ENCODE results near the gene GPC3.

The GPC3 gene

DNA sequence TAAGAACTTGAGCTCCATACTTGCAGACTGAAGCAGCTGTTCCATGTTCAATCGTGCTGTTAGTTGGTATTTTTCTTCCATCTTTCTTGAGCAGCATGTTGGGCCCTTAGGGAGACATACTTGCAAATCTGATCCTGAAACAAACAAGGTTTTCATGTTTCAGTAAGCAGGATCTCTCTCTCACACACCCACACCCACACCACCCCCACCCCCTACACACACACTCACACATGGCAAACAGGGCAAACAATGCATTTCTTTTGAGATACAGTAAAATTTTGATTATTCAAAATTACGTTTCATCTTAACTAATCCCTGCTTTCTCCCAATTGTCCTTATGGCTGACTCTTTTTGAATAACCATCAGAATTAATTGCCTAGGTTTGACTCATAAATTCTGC, 32.3 kb downstream of the GPC3 start:
- intact Hi-C loops (cut with DNase I; ENCODE audit: low total_unique reads) = no loop called here
- Histone ChIP-seq H3K9me3 (no peaks in the 10 kb centered on the region), H3K4me3 (no peak overlapping the region), H3K27me3 (no peaks in the 10 kb centered on the region), H3K27ac (no peak overlapping the region), H3K36me3 (no peaks in the 10 kb centered on the region), H3K4me1 (no peaks in the 10 kb centered on the region)
- TF ChIP-seq, protein P1, sequence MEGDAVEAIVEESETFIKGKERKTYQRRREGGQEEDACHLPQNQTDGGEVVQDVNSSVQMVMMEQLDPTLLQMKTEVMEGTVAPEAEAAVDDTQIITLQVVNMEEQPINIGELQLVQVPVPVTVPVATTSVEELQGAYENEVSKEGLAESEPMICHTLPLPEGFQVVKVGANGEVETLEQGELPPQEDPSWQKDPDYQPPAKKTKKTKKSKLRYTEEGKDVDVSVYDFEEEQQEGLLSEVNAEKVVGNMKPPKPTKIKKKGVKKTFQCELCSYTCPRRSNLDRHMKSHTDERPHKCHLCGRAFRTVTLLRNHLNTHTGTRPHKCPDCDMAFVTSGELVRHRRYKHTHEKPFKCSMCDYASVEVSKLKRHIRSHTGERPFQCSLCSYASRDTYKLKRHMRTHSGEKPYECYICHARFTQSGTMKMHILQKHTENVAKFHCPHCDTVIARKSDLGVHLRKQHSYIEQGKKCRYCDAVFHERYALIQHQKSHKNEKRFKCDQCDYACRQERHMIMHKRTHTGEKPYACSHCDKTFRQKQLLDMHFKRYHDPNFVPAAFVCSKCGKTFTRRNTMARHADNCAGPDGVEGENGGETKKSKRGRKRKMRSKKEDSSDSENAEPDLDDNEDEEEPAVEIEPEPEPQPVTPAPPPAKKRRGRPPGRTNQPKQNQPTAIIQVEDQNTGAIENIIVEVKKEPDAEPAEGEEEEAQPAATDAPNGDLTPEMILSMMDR (IDR thresholded peaks at IDR 0.05) = no peak
- DNase-seq = no peak

GRCh38 chrX:133951098-133951497, 34.3 kb downstream of the GPC3 start:
- Histone ChIP-seq H3K9me3 (no peaks in the 10 kb centered on the region), H3K27me3 (no peaks in the 10 kb centered on the region), H3K27ac (no peak overlapping the region), H3K4me3 (no peak overlapping the region), H3K36me3 (no peaks in the 10 kb centered on the region), H3K4me1 (no peaks in the 10 kb centered on the region)
- intact Hi-C loops (cut with DNase I; ENCODE audit: low total_unique reads) = no loop called here
- TF ChIP-seq, protein P1 (IDR thresholded peaks at IDR 0.05) = no peak
- no peak for DNase-seq

DNA sequence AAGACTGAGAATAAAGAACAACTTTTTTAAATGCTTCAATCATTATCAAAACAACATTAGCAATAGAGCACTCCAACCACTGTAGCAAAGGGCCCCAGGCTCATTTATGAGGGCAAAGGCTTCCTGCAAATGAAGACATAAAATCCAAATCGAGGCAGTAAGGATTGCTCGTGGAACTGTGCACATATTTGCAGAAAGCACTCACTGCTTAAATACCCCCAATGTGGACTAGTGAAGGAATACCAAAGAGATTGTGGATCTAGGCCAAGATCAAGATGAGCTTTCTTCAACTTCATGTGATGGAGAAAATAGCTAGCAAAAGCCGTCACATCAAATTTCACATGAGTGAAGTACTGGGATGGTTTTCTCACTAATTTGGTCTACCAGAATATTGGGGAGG, 35.2 kb downstream of the GPC3 start:
- no peak for DNase-seq
- no peaks in the 10 kb centered on the region for H3K4me1 ChIP-seq
- H3K27me3 ChIP-seq = no peaks in the 10 kb centered on the region
- no peak overlapping the region for H3K27ac ChIP-seq
- no peaks in the 10 kb centered on the region for H3K36me3 ChIP-seq
- H3K4me3 ChIP-seq = no peak overlapping the region
- H3K9me3 ChIP-seq = no peaks in the 10 kb centered on the region
- intact Hi-C loops (cut with DNase I; ENCODE audit: low total_unique reads) = no loop called here
- TF ChIP-seq, protein P1 (IDR thresholded peaks at IDR 0.05) = no peak

- TF ChIP-seq, protein P1 (IDR thresholded peaks at IDR 0.05) = no peak
- H3K27me3 ChIP-seq = no peaks in the 10 kb centered on the region
- DNase-seq = no peak
- no peaks in the 10 kb centered on the region for H3K9me3 ChIP-seq
- H3K36me3 ChIP-seq = no peaks in the 10 kb centered on the region
- no peak overlapping the region for H3K4me3 ChIP-seq
- intact Hi-C loops (cut with DNase I; ENCODE audit: low total_unique reads) = no loop called here
- H3K4me1 ChIP-seq = no peaks in the 10 kb centered on the region
- no peak overlapping the region for H3K27ac ChIP-seq
Observed at GRCh38 chrX:133948895-133949294, 36.5 kb downstream of the GPC3 start.

DNA sequence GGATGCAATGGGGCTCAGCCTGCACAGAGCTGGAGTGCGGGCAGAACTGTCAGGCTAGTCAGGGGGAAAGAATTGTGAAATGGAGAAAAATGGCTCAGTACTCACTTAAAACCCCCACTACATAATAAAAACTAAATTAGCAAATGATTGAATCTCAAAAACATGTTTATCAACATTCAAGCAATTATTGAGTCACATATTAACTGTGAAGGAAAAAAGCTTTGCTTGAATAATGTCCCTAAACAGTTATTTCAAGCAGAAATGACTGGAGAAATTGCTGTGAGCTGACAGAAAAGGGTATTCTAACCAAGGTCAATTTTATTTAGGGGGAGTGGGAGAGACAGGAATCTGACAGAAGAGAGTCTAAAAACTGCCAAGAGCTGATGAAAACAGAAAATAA, 37.4 kb downstream of the GPC3 start:
- H3K4me3 ChIP-seq = no peak overlapping the region
- no peaks in the 10 kb centered on the region for H3K4me1 ChIP-seq
- intact Hi-C loops (cut with DNase I; ENCODE audit: low total_unique reads) = no loop called here
- no peaks in the 10 kb centered on the region for H3K36me3 ChIP-seq
- TF ChIP-seq, protein P1 (IDR thresholded peaks at IDR 0.05) = no peak
- no peaks in the 10 kb centered on the region for H3K9me3 ChIP-seq
- H3K27me3 ChIP-seq = no peaks in the 10 kb centered on the region
- no peak overlapping the region for H3K27ac ChIP-seq
- no peak for DNase-seq

DNA sequence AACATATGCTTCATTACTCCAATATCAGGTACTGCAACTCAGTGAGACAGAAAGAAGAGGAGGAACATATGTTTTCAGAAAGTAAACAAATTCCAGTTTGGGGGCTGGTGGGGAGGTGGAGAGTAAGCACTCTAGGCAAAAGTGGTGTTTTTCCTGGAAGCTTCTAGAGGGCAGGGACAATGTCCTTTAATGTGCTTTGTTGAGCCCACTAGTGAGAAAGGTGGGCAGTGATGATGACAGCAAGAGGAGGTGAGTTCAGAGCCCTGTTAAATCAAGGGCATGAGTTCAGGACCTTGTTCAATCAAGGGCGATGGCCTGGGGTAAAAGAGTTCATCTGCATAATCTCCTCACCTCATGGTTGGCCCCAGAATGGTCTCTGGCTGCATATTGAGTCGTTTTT, 38.4 kb downstream of the GPC3 start:
- Histone ChIP-seq H3K36me3 (no peaks in the 10 kb centered on the region), H3K4me3 (no peak overlapping the region), H3K27me3 (no peaks in the 10 kb centered on the region), H3K4me1 (no peaks in the 10 kb centered on the region), H3K9me3 (no peaks in the 10 kb centered on the region), H3K27ac (no peak overlapping the region)
- intact Hi-C loops (cut with DNase I; ENCODE audit: low total_unique reads) = no loop called here
- TF ChIP-seq, protein P1 (IDR thresholded peaks at IDR 0.05) = no peak
- DNase-seq = no peak
